PC-9 (cell line): ENCODE results near the gene ZBTB11. TPM values are rescaled to one million over a fixed set of nuclear protein-coding genes. Genes with fewer than 3 reads are reported as not detected.
A peak's percentile ranks its signal among the peaks of the same experiment; 100 is the strongest.
"Not testable (repeated sequence)": the region's sequence is repeated elsewhere in the genome, so short reads cannot be mapped to it uniquely, and the experiment has no call there.

ENCODE experiments used
- BruUV-seq: library from RNA; stranded (reverse); fragments of 400-500 nt; replicated peaks from 2 replicates; lab custom pipeline; 2021; lab: Mats Ljungman, UMichigan
- CTCF ChIA-PET: fragments of 300-600 bp; sonication (Branson Sonifier 250); formaldehyde crosslinking; loops from one replicate; lab custom pipeline; 2022; ENCODE audit warnings: antibody characterized with exemption; lab: Charles Lee
- POLR2A ChIA-PET: fragments of 300-600 bp; sonication (Branson Sonifier 250); formaldehyde crosslinking; loops from one replicate; lab custom pipeline; 2022; ENCODE audit warnings: antibody characterized with exemption; ENCODE audit not compliant: unreplicated experiment; lab: Charles Lee
- DNase-seq, 2 experiments: peaks; one replicate each; pipeline versions ENCODE4 v3.0.0 to v3.0.0-alpha.2; 2015 to 2022; ENCODE audit warnings: mixed read lengths in 1 of 2
- H2AFZ ChIP-seq: fragments of 200-600 bp; sonication (generic); 2 replicates; pipeline ENCODE4 v1.8.1; 2017; ENCODE audit warnings: antibody characterized with exemption
- H3F3A ChIP-seq: fragments of 200-600 bp; sonication (generic); 2 replicates; pipeline ENCODE4 v1.8.1; 2017; ENCODE audit warnings: antibody characterized with exemption, mild to moderate bottlenecking, low read depth; ENCODE audit not compliant: insufficient read depth
- H3K27ac ChIP-seq: fragments of 200-600 bp; sonication (generic); 2 replicates; pipeline ENCODE4 v1.6.1; 2016; ENCODE audit warnings: mixed run types
- H3K27me3 ChIP-seq: fragments of 200-600 bp; sonication (generic); 2 replicates; pipeline ENCODE4 v1.6.1; 2016; ENCODE audit warnings: low read depth, mixed run types; ENCODE audit not compliant: insufficient read depth
- H3K36me3 ChIP-seq: fragments of 200-600 bp; sonication (generic); 2 replicates; pipeline ENCODE4 v1.6.1; 2016; ENCODE audit warnings: low read depth, mixed run types
- H3K4me1 ChIP-seq: fragments of 200-600 bp; sonication (generic); replicated peaks from 2 replicates; pipeline ENCODE4 v1.6.1; 2016; ENCODE audit warnings: mixed run types; ENCODE audit not compliant: insufficient read depth
- H3K4me2 ChIP-seq: fragments of 200-600 bp; sonication (generic); 2 replicates; pipeline ENCODE4 v1.6.1; 2017; ENCODE audit warnings: mixed run types
- H3K4me3 ChIP-seq: fragments of 200-600 bp; sonication (generic); 2 replicates; pipeline ENCODE4 v1.6.1; 2016; ENCODE audit warnings: mixed run types
- H3K79me2 ChIP-seq: fragments of 200-600 bp; sonication (generic); 2 replicates; pipeline ENCODE4 v1.6.1; 2017; ENCODE audit warnings: low read depth, mixed run types
- H3K9me2 ChIP-seq: fragments of 200-600 bp; sonication (generic); 2 replicates; pipeline ENCODE4 v1.8.1; 2017; ENCODE audit warnings: mild to moderate bottlenecking; ENCODE audit not compliant: insufficient read depth
- H3K9me3 ChIP-seq: fragments of 200-600 bp; sonication (generic); 2 replicates; pipeline ENCODE4 v1.8.1; 2016; ENCODE audit warnings: low read depth; ENCODE audit not compliant: insufficient read depth
- H4K20me1 ChIP-seq: fragments of 200-600 bp; sonication (generic); 2 replicates; pipeline ENCODE4 v1.8.1; 2017; ENCODE audit not compliant: insufficient read depth
- EZH2 ChIP-seq: fragments of 200-600 bp; sonication (generic); IDR thresholded peaks from 2 replicates; pipeline ENCODE4 v1.8.0; 2017; ENCODE audit warnings: antibody characterized with exemption, low read depth
- intact Hi-C: fragments of 100-400 bp; cut with micrococcal nuclease; formaldehyde crosslinking; loops from one replicate; pipeline ENCODE4 v1.10.0; 2022; ENCODE audit not compliant: unreplicated experiment
- total RNA-seq: library from RNA; stranded (reverse); gene quantifications from 2 replicates; pipeline ENCODE4 v1.2.3, GENCODE V29; 2021
- TF ChIP-seq, protein P1 (sequence below): fragments of 200-600 bp; sonication (generic); conservative IDR thresholded peaks from 2 replicates; pipeline ENCODE4 v1.6.1; 2017; ENCODE audit warnings: mixed run types, antibody characterized with exemption, mild to moderate bottlenecking, moderate library complexity

Gene ZBTB11
- total RNA-seq, 1 experiment from 2014 or later = 22.1 TPM

DNA sequence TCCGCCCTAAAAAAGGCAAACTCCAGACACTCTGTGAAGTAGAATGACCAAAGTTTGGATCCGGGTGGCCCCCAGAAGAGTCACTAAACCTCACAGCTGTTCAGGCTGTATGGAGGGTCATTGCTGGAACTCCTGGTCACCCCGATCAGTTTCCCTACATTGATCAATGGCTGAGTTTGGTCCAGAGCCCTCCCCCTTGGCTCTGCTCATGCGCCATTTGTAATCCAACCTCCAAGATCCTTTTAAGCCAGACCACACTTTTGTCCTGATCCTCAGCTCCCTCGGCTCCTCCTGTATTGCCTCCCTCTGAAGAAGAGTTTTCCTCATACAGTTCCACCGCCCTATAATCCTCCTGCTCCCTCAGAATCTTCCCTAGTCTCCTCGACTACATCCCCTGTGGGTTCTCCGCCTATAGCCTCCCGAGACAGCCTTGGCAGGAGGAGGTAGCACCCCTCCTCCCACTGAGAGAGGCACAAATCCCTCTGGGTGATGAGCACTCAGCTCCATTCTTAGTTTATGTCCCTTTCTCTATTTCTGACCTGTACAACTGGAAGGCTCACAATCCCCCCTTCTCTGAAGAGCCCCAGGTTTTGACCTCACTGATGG lies 42.2 kb downstream of the ZBTB11 start:
- intact Hi-C loops = no loop called here
- POLR2A ChIA-PET = no interaction called here

GRCh38 chr3:101633186-101633585 lies 43.7 kb downstream of the ZBTB11 start:
- Histone ChIP-seq H3K27ac (no peak overlapping the region), H3K36me3 (no peaks in the 10 kb centered on the region), H3K79me2 (no peaks in the 10 kb centered on the region), H3K27me3 (no peaks in the 10 kb centered on the region), H4K20me1 (no peaks in the 10 kb centered on the region), H3F3A (no peaks in the 10 kb centered on the region), H3K4me3 (no peak overlapping the region), H2AFZ (peak overlapping the region; percentile 15; the same call in 1 of the 2 replicates), H3K9me3 (no peaks in the 10 kb centered on the region), H3K4me2 (no peak overlapping the region), H3K9me2 (no peaks in the 10 kb centered on the region), H3K4me1 (no peaks in the 10 kb centered on the region)
- DNase-seq = no peak
- no peak for TF ChIP-seq EZH2
- TF ChIP-seq, protein P1, sequence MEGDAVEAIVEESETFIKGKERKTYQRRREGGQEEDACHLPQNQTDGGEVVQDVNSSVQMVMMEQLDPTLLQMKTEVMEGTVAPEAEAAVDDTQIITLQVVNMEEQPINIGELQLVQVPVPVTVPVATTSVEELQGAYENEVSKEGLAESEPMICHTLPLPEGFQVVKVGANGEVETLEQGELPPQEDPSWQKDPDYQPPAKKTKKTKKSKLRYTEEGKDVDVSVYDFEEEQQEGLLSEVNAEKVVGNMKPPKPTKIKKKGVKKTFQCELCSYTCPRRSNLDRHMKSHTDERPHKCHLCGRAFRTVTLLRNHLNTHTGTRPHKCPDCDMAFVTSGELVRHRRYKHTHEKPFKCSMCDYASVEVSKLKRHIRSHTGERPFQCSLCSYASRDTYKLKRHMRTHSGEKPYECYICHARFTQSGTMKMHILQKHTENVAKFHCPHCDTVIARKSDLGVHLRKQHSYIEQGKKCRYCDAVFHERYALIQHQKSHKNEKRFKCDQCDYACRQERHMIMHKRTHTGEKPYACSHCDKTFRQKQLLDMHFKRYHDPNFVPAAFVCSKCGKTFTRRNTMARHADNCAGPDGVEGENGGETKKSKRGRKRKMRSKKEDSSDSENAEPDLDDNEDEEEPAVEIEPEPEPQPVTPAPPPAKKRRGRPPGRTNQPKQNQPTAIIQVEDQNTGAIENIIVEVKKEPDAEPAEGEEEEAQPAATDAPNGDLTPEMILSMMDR = no peak
- CTCF ChIA-PET = no interaction called here
- POLR2A ChIA-PET = no interaction called here
- intact Hi-C loops = no loop called here
- no TSS peak for BruUV-seq

More for the DNA sequence above, 42.2 kb downstream of the ZBTB11 start:
- Histone ChIP-seq H3K9me2 (no peaks in the 10 kb centered on the region), H3K27ac (no peak overlapping the region), H3K4me1 (no peaks in the 10 kb centered on the region), H3K27me3 (no peaks in the 10 kb centered on the region), H3K9me3 (no peaks in the 10 kb centered on the region), H3K36me3 (no peaks in the 10 kb centered on the region), H4K20me1 (no peaks in the 10 kb centered on the region), H3K4me3 (no peak overlapping the region), H2AFZ (no peak overlapping the region), H3F3A (no peaks in the 10 kb centered on the region), H3K4me2 (no peak overlapping the region), H3K79me2 (no peaks in the 10 kb centered on the region)
- BruUV-seq = no TSS peak
- CTCF ChIA-PET = interaction anchor here (0.6 kb wide), 1 partner anchor 11 kb away, joined by 4 read pairs; no protein-coding TSS in a partner anchor
- no peak for DNase-seq
- TF ChIP-seq, protein P1 = no peak
- no peak for TF ChIP-seq EZH2

DNA sequence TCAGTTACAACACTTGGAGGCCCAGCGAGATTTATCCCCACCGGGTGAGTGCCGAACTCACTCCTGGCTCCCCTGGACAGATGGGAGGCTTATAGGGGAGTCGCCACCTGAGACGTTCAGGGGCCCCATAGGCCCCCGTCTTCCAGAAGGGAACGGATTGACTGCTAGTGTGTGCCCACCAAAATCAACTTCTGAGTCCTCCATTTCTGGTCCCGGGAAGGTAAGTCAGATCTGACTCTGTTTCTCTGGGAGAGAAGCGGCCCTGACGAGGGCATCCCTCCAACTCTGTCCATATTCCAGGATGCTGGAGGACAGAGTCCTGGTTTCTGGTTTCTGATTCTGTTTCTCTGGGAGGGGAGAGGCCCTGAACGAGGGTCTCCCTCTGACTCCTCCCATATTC lies 44.3 kb downstream of the ZBTB11 start:
- BruUV-seq = no TSS peak

DNA sequence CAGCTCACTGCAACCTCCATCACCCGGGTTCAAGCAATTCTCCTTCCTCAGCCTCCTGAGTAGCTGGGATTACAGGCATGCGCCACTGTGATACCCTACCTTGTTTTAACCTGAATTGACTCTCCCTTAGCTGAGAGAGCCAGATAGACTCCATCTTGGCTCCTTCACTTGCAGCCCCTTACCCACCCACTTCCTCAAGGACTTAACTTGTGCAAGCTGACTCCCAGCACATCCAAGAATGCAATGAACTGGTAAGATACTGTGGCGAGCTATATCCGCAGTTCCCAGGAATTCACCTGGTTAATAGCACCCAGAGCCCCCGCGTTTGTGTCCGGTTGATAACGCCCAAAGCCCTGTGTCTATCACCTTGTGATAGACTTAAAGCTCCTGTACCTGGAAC lies 45.0 kb downstream of the ZBTB11 start:
- H3K4me3 ChIP-seq, BruUV-seq, H4K20me1 ChIP-seq, H3K4me1 ChIP-seq, H3K36me3 ChIP-seq, H3K27me3 ChIP-seq, H3K4me2 ChIP-seq, H3K27ac ChIP-seq, CTCF ChIA-PET, intact Hi-C loops, POLR2A ChIA-PET, H2AFZ ChIP-seq, H3F3A ChIP-seq, H3K79me2 ChIP-seq, H3K9me2 ChIP-seq, DNase-seq, H3K9me3 ChIP-seq: not testable (repeated sequence)

More for the DNA sequence above, 44.3 kb downstream of the ZBTB11 start:
- H2AFZ ChIP-seq = peak overlapping the region; percentile 15; the same call in 1 of the 2 replicates
- H3F3A ChIP-seq = no peaks in the 10 kb centered on the region
- H3K4me1 ChIP-seq = no peaks in the 10 kb centered on the region
- no peak overlapping the region for H3K4me3 ChIP-seq
- H3K9me2 ChIP-seq = no peaks in the 10 kb centered on the region
- H3K36me3 ChIP-seq = no peaks in the 10 kb centered on the region
- no peak for DNase-seq
- ChIA-PET POLR2A (no interaction called here), CTCF (interaction anchor here (0.6 kb wide), 1 partner anchor 391 kb away, joined by 3 read pairs; no protein-coding TSS in a partner anchor)
- no peaks in the 10 kb centered on the region for H3K27me3 ChIP-seq
- no peak overlapping the region for H3K4me2 ChIP-seq
- no peaks in the 10 kb centered on the region for H4K20me1 ChIP-seq
- H3K79me2 ChIP-seq = no peaks in the 10 kb centered on the region
- TF ChIP-seq EZH2 = no peak
- TF ChIP-seq, protein P1 = no peak
- H3K27ac ChIP-seq = no peak overlapping the region
- no peaks in the 10 kb centered on the region for H3K9me3 ChIP-seq
- intact Hi-C loops = no loop called here
